Heart left ventricle (tissue), 16 donors: ENCODE data around the gene USH1G. TPM values are rescaled to one million over a fixed set of nuclear protein-coding genes. Genes with fewer than 3 reads are reported as not detected.
A peak's percentile ranks its signal among the peaks of the same experiment; 100 is the strongest.

Experiments
- ATAC-seq, 4 donors: fragments of 200-7000 bp; cut with Tn5 transposase; one replicate each; pipeline ENCODE4 v1.9.1; 2020 to 2022; ENCODE audit warnings: moderate library complexity in 4 of 4, mild to moderate bottlenecking in 3 of 4, moderate number of reproducible peaks in 1 of 4
- DNase-seq, 5 donors: peaks; one replicate each; pipeline ENCODE4 v3.0.0-alpha.2; 2020
- H3K27ac ChIP-seq, 12 donors: fragments of 200-600 bp; sonication (generic) in 4 of 12; one replicate each; pipeline versions ENCODE4 v1.5.0 to v1.8.0; 2016 to 2022; ENCODE audit warnings: mild to moderate bottlenecking in 2 of 12
- H3K27me3 ChIP-seq, 9 donors: fragments of 200-600 bp; sonication (generic) in 2 of 9; one replicate each; pipeline versions ENCODE4 v1.5.1 to v1.8.0; 2016 to 2022; ENCODE audit warnings: mild to moderate bottlenecking in 3 of 9
- H3K36me3 ChIP-seq, 9 donors: fragments of 200-600 bp; sonication (generic) in 2 of 9; one replicate each; pipeline versions ENCODE4 v1.5.0 to v1.8.0; 2018 to 2022; ENCODE audit warnings: mild to moderate bottlenecking in 2 of 9
- H3K4me1 ChIP-seq, 12 donors: fragments of 200-600 bp; sonication (generic) in 4 of 12; one replicate each; pipeline versions ENCODE4 v1.5.0 to v1.8.0; 2016 to 2022; ENCODE audit warnings: mild to moderate bottlenecking in 3 of 12
- H3K4me3 ChIP-seq, 12 donors: fragments of 200-600 bp; sonication (generic) in 4 of 12; one replicate each; pipeline versions ENCODE4 v1.5.0 to v1.8.0; 2017 to 2022; ENCODE audit warnings: mild to moderate bottlenecking in 9 of 12, moderate library complexity in 4 of 12
- H3K9me3 ChIP-seq, 12 donors: fragments of 200-600 bp; sonication (generic) in 4 of 12; one replicate each; pipeline versions ENCODE4 v1.5.0 to v1.8.0; 2016 to 2022; ENCODE audit warnings: mild to moderate bottlenecking in 1 of 12
- POLR2A ChIP-seq, 2 donors: fragments of 450-650 bp; IDR thresholded peaks; one replicate each; pipeline ENCODE4 v1.6.1; 2017; ENCODE audit warnings: antibody characterized with exemption in 2 of 2, mild to moderate bottlenecking in 2 of 2, moderate library complexity in 2 of 2
- WGBS, 4 donors: extraction: QIAGEN DNeasy Blood & Tissue Kit in 2 of 4; methylation state at CpG; one replicate each; pipeline versions ENCODE4 v1.1.5 to v1.1.7; 2013 to 2018; 5-methylcytosine and 5-hydroxymethylcytosine counted together
- intact Hi-C, 10 donors: fragments of 100-400 bp; cut with DNase I; formaldehyde crosslinking; loops; one replicate each; pipeline versions ENCODE4 v1.11.1 to v1.14.2; 2022
- polyA plus RNA-seq, 2 donors: library from polyadenylated mRNA; stranded (reverse); fragments of 200-250 nt; gene quantifications; one replicate each; pipeline ENCODE4 v1.2.3, GENCODE V29; 2013
- total RNA-seq, 9 donors: library from RNA; depleted of rRNA in 2 of 9; stranded (reverse); fragments of >200 nt in 2 of 9; fragmentation: NEBNext Ultra II Directional in 3 of 9; extraction: Animal tissue kit (Norgen Biotek cat#: 25700) in 3 of 9; gene quantifications; one replicate each; pipeline versions ENCODE4 v1.1.0 to v1.2.4, GENCODE V29; 2016 to 2023
- TF ChIP-seq, protein P1 (sequence below), 12 donors: fragments of 200-600 bp; sonication (generic) in 4 of 12; IDR thresholded peaks; one replicate each; pipeline versions ENCODE4 v1.5.0 to v1.8.0; 2018 to 2022; ENCODE audit warnings: antibody characterized with exemption in 12 of 12, mild to moderate bottlenecking in 5 of 12
- donor health status: ischemic (EF 13 %, LVEDD 7.1; RV severe dilation, severe dysfunction).
- donor health status: healthy with polysubstance abuse.
- donor health status: DM: no; HTN: yes; CAD: no.
- donor health status: DM: no; HTN: no; CAD: no.
- donor health status: ischemic (EF 25% LVEDD 6.9; RV normal size, moderate dysfunction).
- donor health status: ischemic (EF 25% LVEDD 5.7; RV mildly dilated, moderate dysfunction).
- donor health status: healthy.
- donor health status: DM: yes; HTN: yes; CAD: no.
- donor health status: ischemic (EF 35%, LVEDD 5.7; RV mildly dilated, moderate dysfunction).
- donor health status: nonischemic (EF 11% LVEDD 7.7; RV severe dilation, severe dysfunction).
- donor health status: DM: yes; HTN: yes; CAD: no.
- donor health status: PGD.
- donor health status: ischemic (EF 29% LVEDD 5.4; RV normal size, mild dysfunction).
- donor health status: nonischemic (EF 23%, LVEDD 6.1; RV moderate dilation, normal function).

Gene USH1G
- total and polyA plus RNA-seq, 11 donors: not detected

DNA sequence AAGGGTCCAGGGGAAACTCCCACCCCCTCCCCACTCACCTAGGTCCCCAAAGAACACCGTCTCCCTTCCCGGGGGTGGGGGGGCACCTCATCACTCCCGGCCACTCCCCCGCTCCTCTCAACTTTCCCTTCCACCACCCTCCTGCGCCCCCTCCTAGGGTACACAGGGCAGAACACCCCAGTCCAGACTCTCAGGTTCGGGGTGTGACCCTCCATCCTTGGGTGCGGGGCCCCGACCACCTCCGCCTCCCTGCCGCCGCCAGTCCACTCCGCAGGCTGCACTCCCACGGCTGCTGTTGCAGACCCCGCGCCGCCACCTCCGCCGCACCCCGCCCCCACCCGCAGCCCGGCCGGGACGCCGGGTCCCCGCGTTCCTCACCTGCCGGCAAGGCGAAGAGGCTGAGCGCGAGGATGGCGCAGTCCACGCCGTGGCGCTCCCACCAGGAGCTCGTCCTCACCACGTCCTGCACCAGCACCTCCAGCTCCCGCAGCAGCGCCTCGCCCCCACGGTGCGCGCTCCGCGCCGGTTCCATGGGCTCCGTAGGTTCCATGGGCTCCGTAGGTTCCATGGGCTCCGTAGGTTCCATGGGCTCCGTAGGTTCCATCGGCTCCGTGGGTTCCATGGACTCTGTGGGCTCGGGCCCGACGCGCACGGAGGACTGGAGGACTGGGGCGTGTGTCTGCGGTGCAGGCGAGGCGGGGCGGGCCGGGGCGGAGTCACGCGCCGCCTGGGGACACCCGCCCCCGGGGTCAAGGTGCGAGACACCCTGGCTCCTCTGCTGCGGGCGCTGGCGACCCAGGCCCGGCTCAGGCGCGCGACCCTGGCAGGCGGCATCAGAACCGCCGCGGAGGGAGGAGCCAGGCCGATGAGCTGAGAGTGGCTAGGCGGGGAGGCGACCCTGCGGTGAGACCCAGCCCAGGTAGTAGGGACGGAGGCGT is 29.8 kb downstream of the USH1G start, which contains the start of gene FADS6:
TSS of gene FADS6 (minus strand) at position 660 of the 938 bp plus-strand sequence. CDS start at position 622, 38 bp downstream.
- DNase-seq: no peak
- Histone ChIP-seq H3K4me1 (peaks cover 0 to 12% (median 8%) of the 10 kb centered on the region in 12 donors), H3K27me3 (peaks cover 21 to 63% (median 40%) of the 10 kb centered on the region in 9 donors), H3K4me3 (peak within 1 kb of the TSS in 10 of 12 donors; percentile 13 to 46 (median 36)), H3K9me3 (no peaks in the 10 kb centered on the region), H3K36me3 (no peaks in the 10 kb centered on the region), H3K27ac (no peak within 1 kb of the TSS)
- 2 to 6% (median 4%) methylated on average over 47 to 86 of the region's 86 CpGs for WGBS, 4 donors
- ATAC-seq: peak in 1 of 4 donors; percentile 43
- intact Hi-C loops: no loop called here
- no peak for TF ChIP-seq POLR2A (IDR thresholded peaks at IDR 0.05)
- TF ChIP-seq, protein P1, sequence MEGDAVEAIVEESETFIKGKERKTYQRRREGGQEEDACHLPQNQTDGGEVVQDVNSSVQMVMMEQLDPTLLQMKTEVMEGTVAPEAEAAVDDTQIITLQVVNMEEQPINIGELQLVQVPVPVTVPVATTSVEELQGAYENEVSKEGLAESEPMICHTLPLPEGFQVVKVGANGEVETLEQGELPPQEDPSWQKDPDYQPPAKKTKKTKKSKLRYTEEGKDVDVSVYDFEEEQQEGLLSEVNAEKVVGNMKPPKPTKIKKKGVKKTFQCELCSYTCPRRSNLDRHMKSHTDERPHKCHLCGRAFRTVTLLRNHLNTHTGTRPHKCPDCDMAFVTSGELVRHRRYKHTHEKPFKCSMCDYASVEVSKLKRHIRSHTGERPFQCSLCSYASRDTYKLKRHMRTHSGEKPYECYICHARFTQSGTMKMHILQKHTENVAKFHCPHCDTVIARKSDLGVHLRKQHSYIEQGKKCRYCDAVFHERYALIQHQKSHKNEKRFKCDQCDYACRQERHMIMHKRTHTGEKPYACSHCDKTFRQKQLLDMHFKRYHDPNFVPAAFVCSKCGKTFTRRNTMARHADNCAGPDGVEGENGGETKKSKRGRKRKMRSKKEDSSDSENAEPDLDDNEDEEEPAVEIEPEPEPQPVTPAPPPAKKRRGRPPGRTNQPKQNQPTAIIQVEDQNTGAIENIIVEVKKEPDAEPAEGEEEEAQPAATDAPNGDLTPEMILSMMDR (IDR thresholded peaks at IDR 0.05): no peak

DNA sequence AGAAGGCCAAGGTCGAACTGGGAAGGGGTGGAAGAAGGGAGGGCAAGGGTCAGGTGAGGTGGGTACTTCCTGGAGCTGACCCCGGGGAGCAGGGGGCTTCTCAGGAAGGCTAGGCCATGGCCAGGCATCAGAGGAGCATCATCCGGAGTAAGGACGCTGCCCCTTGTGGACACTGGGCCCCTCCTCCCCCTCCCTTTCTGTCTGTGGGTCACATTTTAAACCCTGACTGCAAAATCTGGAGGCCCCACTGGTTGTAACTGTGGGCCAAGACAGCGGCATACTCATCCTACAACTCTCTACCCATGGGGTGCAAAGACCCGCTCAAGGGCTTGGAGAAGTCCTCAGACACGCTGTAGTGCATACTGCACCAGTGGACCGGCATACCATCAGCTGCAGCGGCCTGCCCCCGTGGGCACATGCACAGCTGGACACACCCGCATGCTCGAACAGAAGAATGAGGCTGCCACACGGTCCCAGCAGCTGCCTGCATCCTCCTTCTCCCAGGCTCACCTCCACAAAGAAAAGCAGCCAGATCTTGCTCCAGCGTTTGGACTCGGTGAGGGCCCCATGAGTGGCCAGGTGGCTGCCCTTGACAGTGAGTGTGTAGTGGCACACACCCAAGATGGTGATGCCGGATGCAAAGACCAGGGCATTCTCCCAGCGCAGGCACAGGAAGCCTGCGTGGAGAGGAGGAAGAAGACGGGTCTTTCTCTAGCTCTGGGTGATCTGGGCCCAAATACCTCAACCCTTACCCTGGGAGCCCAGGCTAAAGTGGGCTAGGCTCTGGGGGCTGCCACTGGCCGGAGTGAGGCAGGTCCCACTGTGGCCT is 30.8 kb downstream of the USH1G start:
- no peaks in the 10 kb centered on the region for H3K36me3 ChIP-seq
- ATAC-seq (peak in 2 of 4 donors; percentile 15 to 17), DNase-seq (no peak)
- no peak overlapping the region for H3K27ac ChIP-seq
- no peak for TF ChIP-seq POLR2A (IDR thresholded peaks at IDR 0.05)
- TF ChIP-seq, protein P1 (IDR thresholded peaks at IDR 0.05): no peak
- 68 to 79% (median 71%) methylated on average over 20 of the region's 20 CpGs for WGBS, 4 donors
- intact Hi-C loops: no loop called here
- no peak overlapping the region for H3K4me3 ChIP-seq
- H3K9me3 ChIP-seq: no peaks in the 10 kb centered on the region
- peaks cover 0 to 12% (median 8%) of the 10 kb centered on the region in 12 donors for H3K4me1 ChIP-seq
- peaks cover 21 to 64% (median 40%) of the 10 kb centered on the region in 9 donors for H3K27me3 ChIP-seq

DNA sequence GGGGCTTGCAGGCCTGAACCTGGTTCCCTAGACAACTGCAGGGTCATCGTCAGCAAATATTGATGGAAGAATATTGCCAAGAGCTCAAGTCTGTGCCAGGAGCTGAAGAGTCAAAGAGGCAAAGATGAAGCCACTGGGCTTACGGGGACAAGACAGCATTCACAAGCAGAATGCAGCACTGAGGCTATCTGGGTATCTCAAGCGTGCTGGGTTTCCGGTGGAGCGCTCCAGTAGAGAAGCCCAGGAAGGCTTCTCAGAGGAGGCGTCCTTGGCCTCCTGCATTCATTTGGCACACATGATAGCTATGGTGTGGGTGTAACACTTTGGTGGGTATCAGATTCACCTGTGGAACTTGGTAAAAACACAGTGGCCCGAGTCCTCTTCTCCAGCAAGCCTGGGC is 32.5 kb downstream of the USH1G start:
- DNase-seq (no peak), ATAC-seq (no peak)
- H3K4me1 ChIP-seq: peaks cover 0 to 12% (median 8%) of the 10 kb centered on the region in 12 donors
- H3K36me3 ChIP-seq: no peaks in the 10 kb centered on the region
- H3K4me3 ChIP-seq: no peak overlapping the region
- peaks cover 21 to 59% (median 35%) of the 10 kb centered on the region in 9 donors for H3K27me3 ChIP-seq
- H3K9me3 ChIP-seq: no peaks in the 10 kb centered on the region
- intact Hi-C loops: no loop called here
- no peak for TF ChIP-seq POLR2A (IDR thresholded peaks at IDR 0.05)
- TF ChIP-seq, protein P1 (IDR thresholded peaks at IDR 0.05): no peak
- WGBS, 4 donors: 88 to 94% (median 92%) methylated on average over 7 of the region's 7 CpGs
- H3K27ac ChIP-seq: no peak overlapping the region
